ENCODE data around the gene TRIM16.
"Not testable (repeated sequence)": the region's sequence is repeated elsewhere in the genome, so short reads cannot be mapped to it uniquely, and the experiment has no call there.

TRIM16 gene

DNA sequence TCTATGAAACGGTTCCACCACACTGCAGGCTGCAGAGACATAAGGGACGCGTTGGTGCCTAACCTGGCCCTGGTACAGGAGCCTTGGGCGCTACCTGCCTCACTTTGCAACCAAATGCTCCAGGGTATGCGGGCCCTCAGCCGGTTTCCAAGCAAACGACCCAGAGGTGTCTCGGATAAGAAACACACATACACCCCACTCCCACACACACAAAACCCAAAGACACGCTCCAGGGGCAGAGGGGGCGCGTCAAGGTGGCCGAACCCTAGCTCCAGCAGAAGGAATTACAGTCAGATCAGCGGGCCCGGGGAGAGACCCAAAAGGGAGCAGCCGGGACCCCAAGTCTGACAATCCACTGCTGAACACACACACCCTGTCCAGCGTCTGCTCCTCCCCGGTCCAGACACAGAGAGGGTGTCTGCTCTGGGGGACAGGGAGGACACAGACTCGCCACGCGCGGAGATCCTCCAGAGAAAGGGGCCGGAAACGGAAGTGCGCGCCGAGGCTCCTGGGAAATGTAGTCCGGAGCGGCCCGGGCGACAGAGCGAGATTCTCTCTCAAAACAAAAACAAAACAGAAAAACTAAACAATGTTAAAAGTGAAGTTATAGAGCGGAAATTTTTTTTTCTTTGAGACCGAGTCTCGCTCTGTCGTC lies at the start of gene TRIM16:
Gene TRIM16 (minus strand): TSS at position 488 of the 655 bp plus-strand sequence. CDS start 32,702 bp downstream, outside the sequence.
- Mint-ChIP-seq H3K4me3 (peak within 1 kb of the TSS; percentile 92), H3K4me1 (peaks cover 16% of the 10 kb centered on the region), H3K27ac (peak within 1 kb of the TSS; percentile 93)
- not testable (repeated sequence) for H3K36me3 Mint-ChIP-seq, H3K27me3 Mint-ChIP-seq, H3K9me3 Mint-ChIP-seq

DNA sequence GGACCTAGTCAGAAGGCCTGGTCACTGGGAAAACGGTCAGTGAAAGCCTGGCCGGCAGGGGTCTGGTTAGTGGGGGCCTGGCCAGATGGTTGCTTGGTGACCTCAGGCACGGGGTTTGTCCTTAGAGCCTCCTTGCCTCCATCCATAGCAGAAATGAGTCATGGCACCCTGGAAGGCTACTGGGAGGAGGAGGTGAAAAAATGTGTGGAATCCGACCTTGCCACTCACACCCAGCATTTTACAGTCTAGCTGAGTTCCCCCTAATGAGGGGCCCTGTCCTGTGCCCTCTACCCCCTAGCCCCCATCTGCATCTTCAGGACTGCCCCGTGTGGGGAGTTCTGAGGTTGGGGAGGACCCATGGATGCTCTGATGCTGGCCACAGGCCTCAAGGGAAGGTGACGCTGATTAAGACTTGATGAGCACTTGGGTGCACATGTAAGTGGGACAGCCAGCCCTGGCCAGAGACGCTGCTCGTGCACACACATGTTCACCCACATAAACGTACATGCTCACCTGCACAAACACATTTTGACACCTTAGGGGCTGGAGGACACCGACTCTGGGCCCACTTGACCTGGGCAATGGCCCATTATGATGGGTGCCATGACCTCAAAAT lies 49.2 kb upstream of the TRIM16 start:
- not testable (repeated sequence) for H3K27me3 Mint-ChIP-seq, H3K4me1 Mint-ChIP-seq, H3K27ac Mint-ChIP-seq, H3K4me3 Mint-ChIP-seq, H3K9me3 Mint-ChIP-seq, H3K36me3 Mint-ChIP-seq

DNA sequence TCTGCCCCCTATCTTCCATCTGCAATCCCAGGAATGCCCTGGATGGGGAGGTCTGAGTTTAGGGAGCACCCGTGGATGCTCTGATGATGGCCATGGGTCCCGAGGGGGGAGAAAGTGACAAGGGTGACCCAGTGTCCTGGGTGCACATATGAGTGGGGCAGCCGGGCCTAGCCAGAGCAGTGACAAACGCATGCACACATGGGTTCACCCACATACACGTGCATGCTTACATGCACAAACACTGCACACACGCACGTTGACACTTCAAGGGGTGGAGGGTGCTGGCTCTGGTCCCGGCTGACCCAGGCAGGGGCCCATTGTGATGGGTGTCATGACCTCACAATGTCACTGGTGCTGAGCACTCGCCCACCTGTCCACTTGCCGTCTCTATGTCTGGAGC lies 47.8 kb upstream of the TRIM16 start, which contains the start of gene TBC1D26:
Gene TBC1D26 (plus strand): TSS at position 384 of the 400 bp plus-strand sequence. CDS start 3,066 bp downstream, outside the sequence.
- not testable (repeated sequence) for H3K36me3 Mint-ChIP-seq, H3K4me3 Mint-ChIP-seq, H3K27me3 Mint-ChIP-seq, H3K27ac Mint-ChIP-seq, H3K9me3 Mint-ChIP-seq, H3K4me1 Mint-ChIP-seq

DNA sequence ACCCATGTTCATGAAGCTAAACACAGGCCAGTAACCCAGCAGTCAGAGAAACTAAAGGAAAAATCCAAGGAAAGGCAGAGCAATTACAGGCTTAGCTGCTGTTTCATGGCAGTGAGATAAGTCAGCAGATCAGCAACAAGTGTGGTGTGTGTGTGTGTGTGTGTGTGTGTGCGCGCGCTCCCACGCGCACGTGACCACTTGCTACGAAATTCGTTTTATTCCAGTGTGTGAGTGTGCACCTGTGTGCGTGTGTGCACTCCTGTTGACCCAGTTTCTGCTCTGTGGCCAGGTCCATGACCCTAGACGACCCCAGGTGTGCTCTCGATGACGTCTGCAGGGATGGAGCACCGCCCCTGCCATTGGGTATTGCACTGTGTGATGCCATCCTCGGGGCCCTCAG lies 46.4 kb upstream of the TRIM16 start:
- H3K27me3 Mint-ChIP-seq = not testable (repeated sequence)

DNA sequence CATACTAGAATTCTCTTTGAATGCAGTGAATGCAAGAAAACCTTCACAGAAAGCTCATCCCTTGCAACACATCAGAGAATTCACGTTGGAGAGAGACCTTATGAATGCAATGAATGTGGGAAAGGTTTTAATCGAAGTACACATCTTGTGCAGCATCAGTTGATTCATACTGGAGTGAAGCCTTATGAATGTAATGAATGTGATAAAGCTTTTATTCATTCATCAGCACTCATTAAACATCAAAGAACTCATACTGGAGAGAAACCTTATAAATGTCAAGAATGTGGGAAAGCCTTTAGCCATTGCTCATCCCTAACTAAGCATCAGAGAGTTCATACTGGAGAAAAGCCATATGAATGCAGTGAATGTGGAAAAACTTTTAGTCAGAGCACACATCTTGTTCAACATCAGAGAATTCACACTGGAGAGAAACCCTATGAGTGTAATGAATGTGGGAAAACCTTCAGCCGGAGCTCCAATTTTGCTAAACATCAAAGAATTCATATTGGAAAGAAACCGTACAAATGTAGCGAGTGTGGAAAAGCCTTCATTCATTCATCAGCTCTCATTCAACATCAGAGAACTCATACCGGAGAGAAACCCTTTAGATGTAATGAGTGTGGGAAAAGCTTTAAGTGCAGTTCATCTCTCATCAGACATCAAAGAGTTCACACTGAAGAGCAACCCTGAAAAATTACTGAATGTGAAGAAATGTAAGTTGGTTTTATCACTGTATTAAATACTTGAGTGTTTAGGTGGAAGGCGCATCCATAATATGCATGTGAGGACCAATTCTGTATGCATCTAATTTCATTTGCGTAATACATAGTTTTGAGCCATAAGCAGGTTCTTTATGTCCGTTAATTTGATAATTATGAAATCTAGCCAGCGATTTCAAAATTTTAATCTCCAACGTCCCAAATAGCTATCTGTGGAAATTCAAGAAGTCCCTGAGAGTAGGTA lies 32.8 kb upstream of the TRIM16 start:
- H3K9me3 Mint-ChIP-seq = peaks cover 16% of the 10 kb centered on the region
- H3K36me3 Mint-ChIP-seq = peaks cover 34% of the 10 kb centered on the region
- not testable (repeated sequence) for H3K27ac Mint-ChIP-seq, H3K4me1 Mint-ChIP-seq, H3K27me3 Mint-ChIP-seq, H3K4me3 Mint-ChIP-seq

More for the DNA sequence above, 46.4 kb upstream of the TRIM16 start:
- H3K36me3 Mint-ChIP-seq, H3K27ac Mint-ChIP-seq, H3K4me3 Mint-ChIP-seq, H3K4me1 Mint-ChIP-seq, H3K9me3 Mint-ChIP-seq: not testable (repeated sequence)

DNA sequence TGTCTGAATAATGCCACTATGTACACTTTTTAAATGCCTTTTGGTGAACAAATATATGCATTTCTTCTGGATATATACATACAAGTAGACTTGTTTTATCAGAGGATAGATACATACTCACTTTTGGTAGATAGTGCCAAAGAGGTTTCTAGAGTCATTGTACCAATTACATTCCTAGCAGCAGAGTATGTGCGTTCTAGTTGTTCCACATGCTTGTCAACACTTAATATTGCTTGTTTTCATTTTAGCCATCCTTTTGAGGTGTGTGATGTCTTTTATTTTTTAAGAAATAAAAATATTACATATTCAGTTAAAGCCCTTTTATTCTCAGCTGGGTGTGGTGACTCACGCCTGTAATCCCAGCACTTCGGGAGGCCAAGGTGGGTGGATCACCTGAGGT lies 24.8 kb upstream of the TRIM16 start:
- H3K4me1 Mint-ChIP-seq, H3K27ac Mint-ChIP-seq, H3K27me3 Mint-ChIP-seq, H3K4me3 Mint-ChIP-seq: not testable (repeated sequence)
- H3K36me3 Mint-ChIP-seq = peaks cover 52% of the 10 kb centered on the region
- peaks cover 12% of the 10 kb centered on the region for H3K9me3 Mint-ChIP-seq

DNA sequence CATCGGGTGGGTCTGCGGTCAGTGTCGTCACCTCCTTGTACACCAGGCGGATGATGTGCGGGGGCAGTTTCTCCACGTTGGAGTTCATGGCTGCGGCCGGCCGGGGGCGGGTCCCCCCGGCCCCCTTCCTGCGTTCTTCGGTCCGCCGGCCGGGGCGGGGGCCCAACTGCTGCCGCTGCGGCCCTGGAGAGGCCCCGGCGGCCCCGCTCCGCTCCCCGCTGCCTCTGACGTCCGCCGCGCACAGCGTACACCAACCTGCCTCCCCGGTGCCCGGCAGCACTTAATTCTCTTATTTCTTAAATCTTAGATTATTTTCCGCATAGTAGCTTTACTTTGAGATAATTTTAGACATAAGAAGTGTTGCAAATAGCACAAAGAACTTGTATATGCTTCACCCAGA lies 20.7 kb upstream of the TRIM16 start:
- H3K4me3 Mint-ChIP-seq, H3K9me3 Mint-ChIP-seq: not testable (repeated sequence)
- H3K36me3 Mint-ChIP-seq = peaks cover 42% of the 10 kb centered on the region

DNA sequence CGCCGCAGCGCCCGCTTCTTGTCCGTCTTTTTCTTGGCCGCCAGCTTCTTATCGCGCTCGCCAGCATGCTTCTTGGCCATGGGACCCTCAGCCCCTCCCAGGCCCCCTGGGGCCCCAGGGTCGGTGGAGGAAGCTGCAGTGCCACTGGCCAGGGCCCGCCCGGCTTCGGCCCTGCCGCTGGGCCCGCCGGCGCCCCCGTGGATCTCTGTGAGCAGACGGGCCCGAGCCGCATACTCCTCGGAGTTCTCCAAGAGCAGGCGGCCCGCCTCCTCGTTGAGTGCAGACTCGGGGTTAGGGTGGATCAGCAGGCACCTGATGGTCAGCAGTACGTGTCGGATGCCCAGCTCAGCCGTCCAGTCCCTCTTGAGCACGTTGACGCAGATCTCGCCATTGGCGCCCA lies 20.1 kb upstream of the TRIM16 start:
- peaks cover 37% of the 10 kb centered on the region for H3K36me3 Mint-ChIP-seq
- not testable (repeated sequence) for H3K4me1 Mint-ChIP-seq, H3K27ac Mint-ChIP-seq, H3K9me3 Mint-ChIP-seq, H3K27me3 Mint-ChIP-seq, H3K4me3 Mint-ChIP-seq

More for the DNA sequence above, 20.7 kb upstream of the TRIM16 start:
- not testable (repeated sequence) for H3K27ac Mint-ChIP-seq, H3K4me1 Mint-ChIP-seq, H3K27me3 Mint-ChIP-seq

DNA sequence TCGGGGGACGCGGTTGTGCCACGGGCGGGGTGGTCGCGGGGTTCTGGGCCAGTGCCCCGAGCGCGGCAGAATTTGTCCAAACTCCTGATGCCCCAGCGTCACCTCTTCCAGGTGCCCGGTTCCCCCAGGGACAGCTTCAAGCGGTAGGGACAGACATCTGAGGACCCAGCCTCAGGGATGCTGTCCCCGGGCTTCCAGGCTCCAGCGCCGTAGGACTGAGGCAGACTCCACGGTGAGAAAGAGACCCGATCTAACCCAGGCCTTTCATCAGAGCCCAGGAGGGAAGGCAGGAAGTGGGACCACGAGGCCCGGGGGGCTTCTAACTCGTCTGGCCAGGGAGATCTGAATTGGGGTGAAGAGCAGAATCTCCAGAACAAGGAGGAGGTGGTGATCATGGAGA lies 15.8 kb upstream of the TRIM16 start:
- H3K27me3 Mint-ChIP-seq, H3K4me1 Mint-ChIP-seq, H3K36me3 Mint-ChIP-seq, H3K9me3 Mint-ChIP-seq: not testable (repeated sequence)
- peak overlapping the region; percentile 97 for H3K27ac Mint-ChIP-seq
- H3K4me3 Mint-ChIP-seq = peak overlapping the region; percentile 96

DNA sequence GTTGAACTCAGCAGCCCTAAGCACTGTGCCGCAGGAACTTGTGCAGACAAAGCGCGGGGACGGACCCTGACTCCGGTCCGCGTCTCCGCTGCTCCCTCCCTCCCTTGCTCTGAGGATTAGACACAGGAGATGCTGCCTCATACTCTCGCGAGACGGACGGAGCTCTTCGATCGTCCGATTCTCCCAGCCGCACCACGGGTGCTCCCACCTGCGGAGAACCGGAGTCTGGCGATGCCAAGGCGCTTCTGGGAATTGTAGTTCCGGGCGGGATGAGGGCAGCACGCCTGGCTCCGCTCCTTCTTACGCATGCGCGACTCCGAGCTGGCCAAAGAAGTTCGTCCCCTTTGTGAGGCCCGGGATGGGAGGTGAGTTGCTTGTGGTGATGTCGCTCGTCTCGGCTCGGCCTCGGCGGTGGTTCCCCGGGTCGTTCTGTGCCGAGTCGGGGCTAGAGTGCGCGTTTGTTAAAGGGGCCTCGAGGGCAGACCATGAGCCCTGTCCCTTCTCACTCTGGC lies 15.4 kb upstream of the TRIM16 start, which contains the start of gene ZNF286A:
Gene ZNF286A (plus strand): TSS at position 340 of the 512 bp plus-strand sequence. CDS start 578 bp downstream, outside the sequence.
- H3K9me3 Mint-ChIP-seq, H3K4me1 Mint-ChIP-seq, H3K36me3 Mint-ChIP-seq, H3K27me3 Mint-ChIP-seq: not testable (repeated sequence)
- H3K27ac Mint-ChIP-seq = peak within 1 kb of the TSS; percentile 97
- H3K4me3 Mint-ChIP-seq = peak within 1 kb of the TSS; percentile 96

DNA sequence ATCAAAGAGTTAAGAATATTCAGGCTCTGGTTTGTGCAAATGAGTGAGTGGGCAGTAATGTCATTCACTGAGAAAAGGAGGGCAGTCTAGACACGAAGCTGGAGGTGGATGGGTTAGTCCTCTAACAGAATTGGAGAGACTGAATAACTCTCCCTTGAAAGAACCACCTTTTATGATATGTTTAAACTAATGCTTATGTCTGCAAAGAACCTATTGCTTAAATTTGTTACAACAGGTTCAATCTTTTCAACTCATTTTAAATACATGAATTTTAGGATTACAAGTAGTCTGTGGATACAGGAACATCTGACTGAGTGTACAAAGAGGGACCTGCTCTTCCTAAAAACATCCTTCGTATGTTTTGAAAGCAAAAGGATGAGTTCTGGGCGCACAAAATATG lies 14.9 kb upstream of the TRIM16 start:
- not testable (repeated sequence) for H3K27me3 Mint-ChIP-seq, H3K36me3 Mint-ChIP-seq, H3K9me3 Mint-ChIP-seq, H3K4me1 Mint-ChIP-seq
- peak overlapping the region; percentile 97 for H3K27ac Mint-ChIP-seq
- peak overlapping the region; percentile 96 for H3K4me3 Mint-ChIP-seq

DNA sequence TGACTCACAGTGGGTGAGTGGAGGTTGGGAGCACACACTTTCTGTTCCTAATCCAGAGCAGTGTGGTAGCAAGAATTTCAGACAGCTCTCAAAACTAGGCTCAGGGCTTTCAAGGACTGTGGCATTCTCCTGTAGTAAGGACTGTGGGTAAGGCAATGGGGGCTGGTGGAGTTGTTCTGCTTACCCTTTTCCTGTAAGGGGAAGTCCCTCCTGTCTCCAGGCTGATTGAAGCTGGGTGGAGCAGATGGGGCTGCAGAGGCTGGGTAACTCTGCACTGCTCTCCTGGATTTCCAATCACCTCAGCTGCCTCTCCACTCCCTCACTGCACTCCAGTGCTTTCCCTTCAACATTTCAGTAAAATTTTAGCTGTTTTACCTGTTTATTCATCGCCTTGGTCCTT lies 3.4 kb upstream of the TRIM16 start:
- H3K27ac Mint-ChIP-seq, H3K4me3 Mint-ChIP-seq, H3K9me3 Mint-ChIP-seq, H3K27me3 Mint-ChIP-seq, H3K36me3 Mint-ChIP-seq: not testable (repeated sequence)
- H3K4me1 Mint-ChIP-seq = peaks cover 16% of the 10 kb centered on the region

DNA sequence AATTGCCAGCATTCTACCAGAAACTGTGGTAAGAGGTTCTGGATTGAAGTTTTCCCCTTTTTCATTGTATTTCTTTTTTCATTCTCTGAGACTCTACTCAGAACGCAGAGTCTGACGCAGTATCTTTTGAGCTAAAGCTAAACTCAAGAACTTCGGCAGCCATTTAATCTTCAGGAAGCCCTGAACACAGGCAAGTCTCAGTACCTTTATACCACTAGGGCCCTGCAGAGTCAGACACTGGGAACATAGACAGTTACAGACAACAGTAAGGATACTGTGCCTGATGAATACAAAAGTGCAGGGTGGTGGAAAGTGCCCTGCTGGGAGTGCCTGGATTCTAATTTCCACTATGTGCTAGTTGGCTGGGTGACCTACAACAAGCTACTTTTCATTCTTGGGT lies 976 bp downstream of the TRIM16 start:
- H3K9me3 Mint-ChIP-seq, H3K27me3 Mint-ChIP-seq, H3K36me3 Mint-ChIP-seq: not testable (repeated sequence)
- H3K4me3 Mint-ChIP-seq = peak overlapping the region; percentile 92
- peak overlapping the region; percentile 41 for H3K27ac Mint-ChIP-seq
- peaks cover 16% of the 10 kb centered on the region for H3K4me1 Mint-ChIP-seq

DNA sequence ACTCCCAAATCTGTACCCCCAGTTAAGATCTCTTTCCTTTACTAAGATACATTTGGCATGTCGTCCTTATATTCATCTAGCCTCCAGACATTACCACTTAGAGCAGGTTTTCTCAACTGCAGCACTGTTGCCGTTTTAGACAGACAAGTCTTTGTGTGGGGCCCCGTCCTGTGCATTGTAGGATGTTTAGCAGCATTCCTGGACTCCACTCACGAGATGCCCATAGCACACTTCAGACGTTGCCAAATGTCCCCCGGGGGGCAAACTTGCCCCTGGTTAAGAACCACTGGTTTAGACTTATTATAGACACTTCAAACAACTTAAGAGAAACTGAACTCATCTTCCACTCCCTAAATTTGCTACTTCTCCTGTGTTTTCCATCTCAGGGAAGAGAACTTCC lies 8.1 kb downstream of the TRIM16 start:
- not testable (repeated sequence) for H3K4me3 Mint-ChIP-seq, H3K4me1 Mint-ChIP-seq, H3K9me3 Mint-ChIP-seq, H3K27ac Mint-ChIP-seq, H3K27me3 Mint-ChIP-seq
- peaks cover 12% of the 10 kb centered on the region for H3K36me3 Mint-ChIP-seq

DNA sequence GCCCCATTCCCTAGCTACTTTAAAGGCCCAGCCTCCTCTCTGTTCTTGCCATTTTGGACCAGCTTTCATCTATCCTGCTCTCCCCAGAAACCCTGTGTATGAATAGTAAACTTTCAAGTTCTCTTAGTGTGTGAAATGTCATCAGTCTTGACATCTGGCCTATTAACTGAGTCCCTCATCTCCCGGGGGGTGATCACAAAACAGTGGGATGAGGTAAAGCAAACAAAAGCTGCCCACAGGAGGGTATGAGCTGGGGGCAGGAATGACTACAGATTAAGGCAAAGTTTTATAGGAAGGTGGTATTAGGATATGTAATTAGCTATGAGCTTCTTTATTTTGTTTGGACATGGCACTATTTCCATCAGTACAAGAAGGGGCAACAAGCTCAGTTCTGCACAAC lies 9.5 kb downstream of the TRIM16 start:
- not testable (repeated sequence) for H3K9me3 Mint-ChIP-seq, H3K4me3 Mint-ChIP-seq, H3K27ac Mint-ChIP-seq, H3K4me1 Mint-ChIP-seq, H3K27me3 Mint-ChIP-seq
- peaks cover 12% of the 10 kb centered on the region for H3K36me3 Mint-ChIP-seq

DNA sequence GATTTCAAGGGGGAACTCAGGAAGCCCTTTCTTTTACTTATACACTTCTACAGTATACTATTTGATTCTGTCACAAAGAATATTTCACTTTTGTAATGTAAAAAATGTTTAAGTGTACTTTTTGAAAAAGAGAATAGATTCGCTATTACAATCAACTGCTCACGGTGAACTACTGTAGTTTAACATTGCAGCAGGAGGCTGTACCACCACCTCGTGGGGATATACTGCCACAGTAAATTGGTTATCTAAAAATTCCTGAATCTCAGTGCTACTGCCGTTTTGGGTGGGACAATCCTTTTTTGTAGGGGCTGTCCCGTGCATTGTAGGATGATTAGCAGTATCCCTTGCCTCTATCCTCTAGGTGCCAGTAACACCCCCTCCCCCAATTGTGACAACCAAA lies 14.6 kb downstream of the TRIM16 start:
- not testable (repeated sequence) for H3K9me3 Mint-ChIP-seq, H3K27me3 Mint-ChIP-seq, H3K4me3 Mint-ChIP-seq, H3K4me1 Mint-ChIP-seq, H3K27ac Mint-ChIP-seq
- H3K36me3 Mint-ChIP-seq = peaks cover 15% of the 10 kb centered on the region

Data from activated naive CD4-positive, alpha-beta T cell treated with anti-CD3 and anti-CD28 coated beads, Interleukin-2, amount 50 U/mL, for 24 hours (primary cell).